HG03196 (cell line): ENCODE measurements around the gene KATNB1.

Experiments used
- ATAC-seq: cut with Tn5 transposase; IDR thresholded peaks from one replicate; pipeline ENCODE4 v1.9.1; 2021; ENCODE audit not compliant: unreplicated experiment

Gene KATNB1, protein sequence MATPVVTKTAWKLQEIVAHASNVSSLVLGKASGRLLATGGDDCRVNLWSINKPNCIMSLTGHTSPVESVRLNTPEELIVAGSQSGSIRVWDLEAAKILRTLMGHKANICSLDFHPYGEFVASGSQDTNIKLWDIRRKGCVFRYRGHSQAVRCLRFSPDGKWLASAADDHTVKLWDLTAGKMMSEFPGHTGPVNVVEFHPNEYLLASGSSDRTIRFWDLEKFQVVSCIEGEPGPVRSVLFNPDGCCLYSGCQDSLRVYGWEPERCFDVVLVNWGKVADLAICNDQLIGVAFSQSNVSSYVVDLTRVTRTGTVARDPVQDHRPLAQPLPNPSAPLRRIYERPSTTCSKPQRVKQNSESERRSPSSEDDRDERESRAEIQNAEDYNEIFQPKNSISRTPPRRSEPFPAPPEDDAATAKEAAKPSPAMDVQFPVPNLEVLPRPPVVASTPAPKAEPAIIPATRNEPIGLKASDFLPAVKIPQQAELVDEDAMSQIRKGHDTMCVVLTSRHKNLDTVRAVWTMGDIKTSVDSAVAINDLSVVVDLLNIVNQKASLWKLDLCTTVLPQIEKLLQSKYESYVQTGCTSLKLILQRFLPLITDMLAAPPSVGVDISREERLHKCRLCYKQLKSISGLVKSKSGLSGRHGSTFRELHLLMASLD

DNA sequence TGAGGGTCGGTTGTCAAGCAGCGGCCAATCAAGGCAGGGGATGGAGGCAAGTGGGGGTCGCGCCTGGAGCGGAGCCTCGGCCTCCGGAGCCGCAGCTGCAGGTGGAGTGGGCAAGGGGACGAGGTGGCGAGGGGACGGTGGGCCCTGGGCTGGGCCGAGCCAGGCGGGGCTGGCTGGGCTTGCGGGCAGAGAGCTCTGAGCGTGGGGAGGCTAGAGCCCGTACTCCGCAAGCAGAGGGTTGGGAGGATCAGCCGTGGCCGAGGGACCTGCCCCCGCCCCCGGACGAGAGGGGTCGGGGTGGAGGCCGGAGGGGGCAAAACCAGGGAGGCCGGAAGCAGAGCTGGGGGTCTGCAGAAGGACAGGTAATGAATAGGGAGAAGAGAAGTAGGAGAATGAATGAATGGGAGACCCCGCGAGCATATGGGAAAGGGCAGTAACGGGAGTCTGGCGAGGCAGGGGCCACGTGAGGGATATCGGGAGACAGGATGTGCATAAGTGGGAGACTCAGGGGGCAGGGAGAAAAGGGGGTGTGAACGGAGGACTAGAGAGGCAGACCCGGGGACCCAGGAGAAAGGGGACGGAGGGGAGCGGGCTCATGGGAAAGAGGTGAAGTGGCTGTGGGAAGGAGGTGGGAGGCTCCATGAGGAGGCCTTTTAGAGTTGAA is at the start of gene KATNB1:
TSS of gene KATNB1 (plus strand) at position 16 of the 664 bp plus-strand sequence. CDS start 1,474 bp downstream, outside the sequence.
- no peak for ATAC-seq

- no peak for ATAC-seq
Measured at GRCh38 chr16:57686577-57686976, 49.0 kb upstream of the KATNB1 start.

GRCh38 chr16:57687363-57687929 is 48.1 kb upstream of the KATNB1 start:
- ATAC-seq: no peak

- ATAC-seq: no peak
Measured at GRCh38 chr16:57688487-57688986, 47.0 kb upstream of the KATNB1 start.

- no peak for ATAC-seq
Measured at GRCh38 chr16:57688987-57689761, 46.4 kb upstream of the KATNB1 start.

DNA sequence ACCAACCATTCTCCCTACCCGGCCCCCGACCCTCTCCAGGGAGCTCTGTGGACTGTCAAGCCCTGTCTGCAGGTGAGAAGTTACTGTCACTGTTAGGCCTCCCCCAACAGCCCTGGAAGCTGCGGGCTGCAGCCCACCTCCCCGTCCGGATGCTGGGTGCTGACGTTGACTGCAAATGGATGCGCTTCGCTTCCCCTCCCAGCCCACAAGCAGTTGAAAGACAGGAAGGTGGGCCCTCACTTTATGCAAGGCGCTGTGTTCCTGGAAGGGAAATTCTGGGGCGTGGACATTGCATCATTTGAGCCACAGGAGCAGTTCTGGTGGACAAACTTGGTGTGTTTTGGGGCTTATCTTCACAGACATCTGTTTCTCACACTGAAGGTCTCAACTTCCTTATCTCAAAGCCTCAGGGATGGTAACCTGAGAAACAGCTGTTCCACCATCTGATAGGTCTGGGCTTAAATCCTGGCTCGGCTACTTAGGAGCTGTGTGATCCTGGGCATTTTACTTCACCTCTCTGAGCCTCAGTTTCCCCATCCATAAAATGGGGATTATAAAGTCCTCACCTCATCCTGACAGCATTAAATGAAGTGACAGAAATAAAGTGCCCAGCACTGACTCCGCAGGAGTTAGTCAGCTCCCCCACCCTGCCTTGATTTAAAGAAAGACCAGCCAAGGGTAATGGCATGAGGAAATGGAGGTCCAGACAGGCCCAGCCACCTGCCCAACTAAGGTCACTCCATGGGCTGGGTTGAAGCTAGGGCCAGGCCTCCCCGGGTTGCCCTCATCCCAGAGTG is 45.6 kb upstream of the KATNB1 start:
- no peak for ATAC-seq

GRCh38 chr16:57690782-57691471 is 44.6 kb upstream of the KATNB1 start:
- no peak for ATAC-seq

DNA sequence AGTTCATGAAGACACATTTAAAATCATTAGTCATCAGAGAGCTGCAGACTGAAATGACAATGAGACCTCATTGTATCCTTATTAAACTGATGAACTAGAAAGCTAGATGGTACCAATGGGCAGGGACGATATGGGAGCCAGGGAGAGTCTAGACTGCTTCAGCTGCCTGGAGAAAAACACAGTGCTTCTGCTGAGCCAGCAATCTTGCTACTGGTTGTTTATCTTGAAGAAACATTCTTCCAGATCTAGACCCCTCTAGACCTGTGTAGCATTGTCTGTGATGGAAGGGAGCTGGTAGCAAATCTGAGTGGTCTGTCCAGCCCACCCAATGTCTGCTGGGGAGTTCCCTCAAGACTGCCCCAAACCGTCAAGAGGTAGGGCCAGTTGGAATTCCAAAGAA is 42.9 kb upstream of the KATNB1 start:
- ATAC-seq: no peak

GRCh38 chr16:57693550-57693949 is 42.0 kb upstream of the KATNB1 start:
- no peak for ATAC-seq

- no peak for ATAC-seq
Measured at GRCh38 chr16:57694231-57694724, 41.3 kb upstream of the KATNB1 start.

GRCh38 chr16:57694725-57695679 is 40.6 kb upstream of the KATNB1 start, which contains the start of gene DRC7:
Gene DRC7 (plus strand): TSS chr16:57694806. CDS start chr16:57697950, 3,144 bp downstream.
- no peak for ATAC-seq

GRCh38 chr16:57695680-57696069 is 39.9 kb upstream of the KATNB1 start:
- ATAC-seq: no peak

DNA sequence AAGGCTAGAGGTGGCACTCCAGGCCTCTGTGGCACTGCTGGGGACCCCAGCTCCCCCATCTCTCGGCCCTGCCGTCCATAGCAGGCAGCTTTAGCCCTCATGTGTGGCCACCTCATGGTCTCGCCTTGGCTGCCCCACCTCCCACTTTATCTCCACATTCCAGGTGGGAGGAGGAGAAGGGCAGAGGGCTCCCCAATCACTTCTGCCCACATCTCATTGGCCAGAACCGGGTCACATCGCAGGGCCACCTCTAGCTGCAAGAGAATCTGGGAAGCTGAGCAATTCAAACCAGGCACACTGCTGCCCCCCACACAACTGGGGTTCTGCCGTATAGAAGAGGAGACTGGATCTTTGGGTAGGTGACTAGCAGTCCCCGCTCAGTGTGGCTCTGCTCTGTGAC is 39.3 kb upstream of the KATNB1 start:
- no peak for ATAC-seq

GRCh38 chr16:57697896-57698537 is 37.6 kb upstream of the KATNB1 start:
- ATAC-seq: no peak

- ATAC-seq: no peak
Measured at GRCh38 chr16:57698812-57699405, 36.7 kb upstream of the KATNB1 start.

GRCh38 chr16:57699481-57699880 is 36.1 kb upstream of the KATNB1 start:
- no peak for ATAC-seq

- ATAC-seq: no peak
Measured at GRCh38 chr16:57699899-57700298, 35.7 kb upstream of the KATNB1 start.
